ENCODE measurements around the gene ZNF74. TPM values are rescaled to one million over a fixed set of nuclear protein-coding genes. Genes with fewer than 3 reads are reported as not detected.

The ZNF74 gene
- total and polyA plus RNA-seq, 2 experiments from 2014 or later, result 15.6 to 17.9 TPM

DNA sequence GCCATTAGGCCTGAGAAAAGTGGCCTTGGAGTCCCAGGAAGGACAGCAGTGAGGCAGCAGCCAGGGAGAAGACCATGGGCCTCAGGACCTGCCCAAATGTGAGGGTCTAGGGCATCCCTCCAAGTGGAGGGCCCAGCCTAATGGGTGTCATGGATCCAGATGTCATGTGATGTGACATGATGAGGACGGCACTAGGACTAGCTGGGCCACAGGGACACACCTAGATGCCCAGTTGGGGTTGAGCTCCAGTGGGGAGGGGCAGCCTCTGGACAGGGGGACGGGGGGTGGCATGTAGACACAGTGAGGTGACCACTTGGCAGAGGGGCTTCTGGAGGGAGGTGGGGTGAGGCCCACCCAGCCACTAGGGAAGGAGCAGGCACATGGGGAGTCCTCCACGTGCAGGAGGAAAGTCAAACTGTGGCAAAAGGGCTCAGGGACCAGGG lies 38.3 kb downstream of the ZNF74 start:
- H3K4me1 ChIP-seq (ENCODE audit: insufficient read depth), result peaks cover 35% of the 10 kb centered on the region
- no peaks in the 10 kb centered on the region for H3K9me3 ChIP-seq (ENCODE audit: low read depth)
- peaks cover 66% of the 10 kb centered on the region for H4K20me1 ChIP-seq (ENCODE audit: insufficient read depth, poor library complexity, severe bottlenecking)
- no peak for TF ChIP-seq EZH2 (IDR thresholded peaks at IDR 0.05; ENCODE audit: borderline replicate concordance)
- TF ChIP-seq, protein P1, sequence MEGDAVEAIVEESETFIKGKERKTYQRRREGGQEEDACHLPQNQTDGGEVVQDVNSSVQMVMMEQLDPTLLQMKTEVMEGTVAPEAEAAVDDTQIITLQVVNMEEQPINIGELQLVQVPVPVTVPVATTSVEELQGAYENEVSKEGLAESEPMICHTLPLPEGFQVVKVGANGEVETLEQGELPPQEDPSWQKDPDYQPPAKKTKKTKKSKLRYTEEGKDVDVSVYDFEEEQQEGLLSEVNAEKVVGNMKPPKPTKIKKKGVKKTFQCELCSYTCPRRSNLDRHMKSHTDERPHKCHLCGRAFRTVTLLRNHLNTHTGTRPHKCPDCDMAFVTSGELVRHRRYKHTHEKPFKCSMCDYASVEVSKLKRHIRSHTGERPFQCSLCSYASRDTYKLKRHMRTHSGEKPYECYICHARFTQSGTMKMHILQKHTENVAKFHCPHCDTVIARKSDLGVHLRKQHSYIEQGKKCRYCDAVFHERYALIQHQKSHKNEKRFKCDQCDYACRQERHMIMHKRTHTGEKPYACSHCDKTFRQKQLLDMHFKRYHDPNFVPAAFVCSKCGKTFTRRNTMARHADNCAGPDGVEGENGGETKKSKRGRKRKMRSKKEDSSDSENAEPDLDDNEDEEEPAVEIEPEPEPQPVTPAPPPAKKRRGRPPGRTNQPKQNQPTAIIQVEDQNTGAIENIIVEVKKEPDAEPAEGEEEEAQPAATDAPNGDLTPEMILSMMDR (IDR thresholded peaks at IDR 0.05; ENCODE audit: poor library complexity), result no peak
- TF ChIP-seq EZH2phosphoT487 (IDR thresholded peaks at IDR 0.05; ENCODE audit: low read depth, severe bottlenecking, unreplicated experiment), result no peak
- H3K4me2 ChIP-seq, result no peak overlapping the region
- no peak overlapping the region for H3K27ac ChIP-seq
- DNase-seq (ENCODE audit: low spot score), result no peak
- H3K36me3 ChIP-seq (replicated peaks; ENCODE audit: insufficient read depth, low read depth), result no peaks in the 10 kb centered on the region
- H3K27me3 ChIP-seq, result peaks cover 31% of the 10 kb centered on the region
- H3K4me3 ChIP-seq, result no peak overlapping the region
- no peaks in the 10 kb centered on the region for H3K9me2 ChIP-seq (replicated peaks; ENCODE audit: insufficient read depth)
- peaks cover 65% of the 10 kb centered on the region for H3K79me2 ChIP-seq
- no peak overlapping the region for H2AFZ ChIP-seq
- 91% methylated on average over 2 of the region's 3 CpGs for WGBS (ENCODE audit: low lambda C conversion rate, missing lambda C conversion rate)

DNA sequence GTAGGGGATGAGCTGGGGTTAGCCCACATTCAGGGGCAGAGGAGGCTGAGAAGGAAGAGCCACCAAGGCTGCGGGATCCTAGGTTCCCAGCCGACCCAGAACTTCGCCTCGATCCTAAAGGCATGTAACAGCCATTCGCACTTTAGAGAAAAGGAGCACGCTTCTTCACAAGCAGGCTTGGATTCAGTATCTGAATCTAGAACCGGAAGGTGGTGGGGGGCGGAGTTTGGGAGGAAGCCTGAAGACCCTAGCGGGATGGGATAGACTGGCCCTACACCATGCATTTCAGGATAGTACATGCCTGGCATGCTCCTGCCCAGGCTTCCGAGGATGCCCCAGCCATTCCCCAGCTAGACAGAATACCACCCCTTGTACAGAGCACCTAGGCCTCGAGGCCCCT lies 39.2 kb downstream of the ZNF74 start:
- DNase-seq (ENCODE audit: low spot score), result peak; percentile 4
- Histone ChIP-seq H3K4me2 (no peak overlapping the region), H3K4me1 (ENCODE audit: insufficient read depth) (peaks cover 37% of the 10 kb centered on the region), H3K27ac (no peak overlapping the region), H3K36me3 (replicated peaks; ENCODE audit: insufficient read depth, low read depth) (no peaks in the 10 kb centered on the region), H4K20me1 (ENCODE audit: insufficient read depth, poor library complexity, severe bottlenecking) (peaks cover 66% of the 10 kb centered on the region), H3K9me2 (replicated peaks; ENCODE audit: insufficient read depth) (no peaks in the 10 kb centered on the region), H2AFZ (no peak overlapping the region), H3K79me2 (peaks cover 65% of the 10 kb centered on the region), H3K27me3 (peaks cover 32% of the 10 kb centered on the region), H3K4me3 (no peak overlapping the region), H3K9me3 (ENCODE audit: low read depth) (no peaks in the 10 kb centered on the region)
- WGBS (ENCODE audit: low lambda C conversion rate, missing lambda C conversion rate), result 98% methylated on average over 11 of the region's 11 CpGs
- no peak for TF ChIP-seq EZH2phosphoT487 (IDR thresholded peaks at IDR 0.05; ENCODE audit: low read depth, severe bottlenecking, unreplicated experiment)
- TF ChIP-seq, protein P1 (IDR thresholded peaks at IDR 0.05; ENCODE audit: poor library complexity), result no peak
- TF ChIP-seq EZH2 (IDR thresholded peaks at IDR 0.05; ENCODE audit: borderline replicate concordance), result no peak

DNA sequence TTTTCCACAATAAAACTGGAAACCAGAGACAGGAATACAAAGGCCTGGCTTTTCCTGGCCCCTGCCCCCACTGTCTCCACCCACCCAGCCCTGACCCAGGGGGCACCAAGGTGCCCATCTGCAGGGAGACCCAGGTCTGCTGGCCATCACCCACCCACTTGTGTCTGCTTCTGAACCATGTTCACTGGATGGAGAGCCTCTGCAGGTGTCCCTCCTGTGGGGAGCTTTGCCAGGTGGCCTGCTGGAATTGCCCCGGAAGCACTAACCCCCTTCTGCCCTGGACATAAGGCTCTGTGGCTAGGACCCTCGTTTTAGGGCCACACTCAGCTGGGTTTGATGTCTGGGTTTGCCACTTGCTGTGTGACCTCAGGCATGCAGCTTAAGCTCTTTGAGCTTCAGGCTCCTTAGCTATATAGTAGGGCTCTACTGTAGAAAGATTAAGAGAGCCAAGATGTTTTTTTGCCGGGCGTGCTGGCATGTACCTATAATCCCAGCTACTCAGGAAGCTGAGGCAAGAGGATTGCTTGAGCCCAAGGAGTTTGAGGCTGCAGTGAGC lies 39.8 kb downstream of the ZNF74 start:
- no peak overlapping the region for H2AFZ ChIP-seq
- peaks cover 43% of the 10 kb centered on the region for H3K4me1 ChIP-seq (ENCODE audit: insufficient read depth)
- no peak for DNase-seq (ENCODE audit: low spot score)
- TF ChIP-seq, protein P1 (IDR thresholded peaks at IDR 0.05; ENCODE audit: poor library complexity), result no peak
- TF ChIP-seq EZH2phosphoT487 (IDR thresholded peaks at IDR 0.05; ENCODE audit: low read depth, severe bottlenecking, unreplicated experiment) (no peak), EZH2 (IDR thresholded peaks at IDR 0.05; ENCODE audit: borderline replicate concordance) (no peak)
- H3K27me3 ChIP-seq, result peaks cover 34% of the 10 kb centered on the region
- H3K79me2 ChIP-seq, result peaks cover 65% of the 10 kb centered on the region
- WGBS (ENCODE audit: low lambda C conversion rate, missing lambda C conversion rate), result 84% methylated on average over 4 of the region's 4 CpGs
- H3K4me2 ChIP-seq, result no peak overlapping the region
- H4K20me1 ChIP-seq (ENCODE audit: insufficient read depth, poor library complexity, severe bottlenecking), result peaks cover 66% of the 10 kb centered on the region
- H3K9me2 ChIP-seq (replicated peaks; ENCODE audit: insufficient read depth), result no peaks in the 10 kb centered on the region
- H3K4me3 ChIP-seq, result no peak overlapping the region
- no peaks in the 10 kb centered on the region for H3K36me3 ChIP-seq (replicated peaks; ENCODE audit: insufficient read depth, low read depth)
- H3K27ac ChIP-seq, result no peak overlapping the region
- H3K9me3 ChIP-seq (ENCODE audit: low read depth), result no peaks in the 10 kb centered on the region
